Measurements from ENCODE around the gene MGRN1.

Gene MGRN1

GRCh38 chr16:4667203-4667963, 42.8 kb downstream of the MGRN1 start:
- TF ChIP-seq FOXP2 (optimal IDR thresholded peaks at IDR 0.05; ENCODE audit: borderline replicate concordance, extremely low read depth, extremely low read length, insufficient read depth) (no peak), SIN3A (IDR thresholded peaks at IDR 0.05; ENCODE audit: borderline replicate concordance, insufficient read depth, low read length) (no peak), REST (IDR thresholded peaks at IDR 0.05; ENCODE audit: insufficient read depth in 1 of 2, low read depth in 2 of 2, low read length in 2 of 2) (no peak), TAF1 (IDR thresholded peaks at IDR 0.05; ENCODE audit: borderline replicate concordance, insufficient read depth, low read length) (no peak), POLR2AphosphoS5 (IDR thresholded peaks at IDR 0.05; ENCODE audit: low read depth, low read length) (no peak)

GRCh38 chr16:4668313-4668960, 43.8 kb downstream of the MGRN1 start:
- no peak for TF ChIP-seq TAF1 (IDR thresholded peaks at IDR 0.05; ENCODE audit: borderline replicate concordance, insufficient read depth, low read length)
- TF ChIP-seq SIN3A (IDR thresholded peaks at IDR 0.05; ENCODE audit: borderline replicate concordance, insufficient read depth, low read length), result no peak
- no peak for TF ChIP-seq REST (IDR thresholded peaks at IDR 0.05; ENCODE audit: insufficient read depth in 1 of 2, low read depth in 2 of 2, low read length in 2 of 2)
- no peak for TF ChIP-seq POLR2AphosphoS5 (IDR thresholded peaks at IDR 0.05; ENCODE audit: low read depth, low read length)
- TF ChIP-seq FOXP2 (optimal IDR thresholded peaks at IDR 0.05; ENCODE audit: borderline replicate concordance, extremely low read depth, extremely low read length, insufficient read depth), result no peak

GRCh38 chr16:4673387-4674046, 48.9 kb downstream of the MGRN1 start:
- TF ChIP-seq REST (IDR thresholded peaks at IDR 0.05; ENCODE audit: insufficient read depth in 1 of 2, low read depth in 2 of 2, low read length in 2 of 2) (no peak), SIN3A (IDR thresholded peaks at IDR 0.05; ENCODE audit: borderline replicate concordance, insufficient read depth, low read length) (no peak), FOXP2 (optimal IDR thresholded peaks at IDR 0.05; ENCODE audit: borderline replicate concordance, extremely low read depth, extremely low read length, insufficient read depth) (no peak), TAF1 (IDR thresholded peaks at IDR 0.05; ENCODE audit: borderline replicate concordance, insufficient read depth, low read length) (no peak), POLR2AphosphoS5 (IDR thresholded peaks at IDR 0.05; ENCODE audit: low read depth, low read length) (no peak)

GRCh38 chr16:4674926-4675530, 50.4 kb downstream of the MGRN1 start:
- no peak for TF ChIP-seq POLR2AphosphoS5 (IDR thresholded peaks at IDR 0.05; ENCODE audit: low read depth, low read length)
- TF ChIP-seq SIN3A (IDR thresholded peaks at IDR 0.05; ENCODE audit: borderline replicate concordance, insufficient read depth, low read length), result no peak
- TF ChIP-seq REST (IDR thresholded peaks at IDR 0.05; ENCODE audit: insufficient read depth in 1 of 2, low read depth in 2 of 2, low read length in 2 of 2), result no peak
- no peak for TF ChIP-seq TAF1 (IDR thresholded peaks at IDR 0.05; ENCODE audit: borderline replicate concordance, insufficient read depth, low read length)
- TF ChIP-seq FOXP2 (optimal IDR thresholded peaks at IDR 0.05; ENCODE audit: borderline replicate concordance, extremely low read depth, extremely low read length, insufficient read depth), result no peak
